ENCODE results near the gene RSU1. TPM values are rescaled to one million over a fixed set of nuclear protein-coding genes. Genes with fewer than 3 reads are reported as not detected.

The RSU1 gene
- polyA plus RNA-seq, 1 donor (not counting 4 experiments of a cell fraction or from before 2014, with no cell fraction given): 125 TPM

DNA sequence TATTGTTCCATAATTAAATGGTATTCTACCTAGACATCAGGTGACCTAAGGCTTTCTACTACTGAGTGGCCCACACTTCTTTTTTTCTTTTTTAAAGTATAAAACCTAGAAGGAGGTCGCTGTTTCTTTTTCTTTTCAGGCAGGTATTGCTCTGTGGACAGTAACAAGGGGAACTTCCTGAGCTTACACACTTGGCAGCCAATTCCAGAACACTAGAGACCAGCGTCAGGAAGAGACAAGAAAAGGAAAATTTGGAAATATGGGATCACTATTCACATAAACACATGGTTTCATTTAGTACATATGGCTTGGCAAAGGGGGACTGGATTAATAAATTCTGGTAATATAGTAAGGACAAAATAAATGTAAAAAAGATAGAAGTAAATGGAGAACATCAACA, 141.9 kb downstream of the RSU1 start:
- Histone ChIP-seq H3K79me2 (ENCODE audit: control insufficient read depth, insufficient read depth, low read length) (no peaks in the 10 kb centered on the region), H3K4me1 (ENCODE audit: control insufficient read depth, extremely low read depth, insufficient read depth, low read length) (no peaks in the 10 kb centered on the region), H3K27ac (ENCODE audit: control insufficient read depth, insufficient read depth, low read length) (no peak overlapping the region), H3K9me3 (ENCODE audit: control insufficient read depth, low read depth, low read length) (no peaks in the 10 kb centered on the region), H3K9ac (ENCODE audit: control insufficient read depth, extremely low read depth, insufficient read depth, low read length) (no peak overlapping the region), H3K4me3 (ENCODE audit: control insufficient read depth in 2 of 3, extremely low read depth in 1 of 3, insufficient read depth in 2 of 3, low read depth in 1 of 3, low read length in 3 of 3) (no peak overlapping the region), H3K9me1 (ENCODE audit: control insufficient read depth, extremely low read depth, insufficient read depth, low read length) (no peaks in the 10 kb centered on the region), H3K36me3 (ENCODE audit: control insufficient read depth in 2 of 2, extremely low read depth in 1 of 2, insufficient read depth in 2 of 2, low read length in 2 of 2) (no peaks in the 10 kb centered on the region), H4K20me1 (ENCODE audit: control insufficient read depth, extremely low read depth, insufficient read depth, low read length) (no peaks in the 10 kb centered on the region), H3K27me3 (ENCODE audit: control insufficient read depth, extremely low read depth, insufficient read depth, low read length) (no peaks in the 10 kb centered on the region), H3K4me2 (ENCODE audit: control insufficient read depth, extremely low read depth, insufficient read depth, low read depth, low read length) (no peak overlapping the region), H2AFZ (ENCODE audit: control insufficient read depth, low read length) (no peak overlapping the region)
- dilution Hi-C loops (cut with MboI; ENCODE audit: extremely low pct_ligation_motif_present, low sequenced_read_pairs): no loop called here
- FAIRE-seq (no peak), DNase-seq (ENCODE audit: low read depth, low spot score) (no peak)
- TF ChIP-seq EZH2 (IDR thresholded peaks at IDR 0.05; ENCODE audit: low read length) (no peak), CTCF (optimal IDR thresholded peaks at IDR 0.05 in 1 of 3, IDR thresholded peaks at IDR 0.05 in 1 of 3, conservative IDR thresholded peaks at IDR 0.05 in 1 of 3; ENCODE audit: extremely low read depth in 1 of 3, insufficient read depth in 2 of 3, low read length in 3 of 3) (no peak)

GRCh38 chr10:16674147-16674703, 143.0 kb downstream of the RSU1 start:
- H3K9me1 ChIP-seq (ENCODE audit: control insufficient read depth, extremely low read depth, insufficient read depth, low read length): no peaks in the 10 kb centered on the region
- H3K27ac ChIP-seq (ENCODE audit: control insufficient read depth, insufficient read depth, low read length): no peak overlapping the region
- no peaks in the 10 kb centered on the region for H3K9me3 ChIP-seq (ENCODE audit: control insufficient read depth, low read depth, low read length)
- no peaks in the 10 kb centered on the region for H3K79me2 ChIP-seq (ENCODE audit: control insufficient read depth, insufficient read depth, low read length)
- no peak overlapping the region for H3K4me2 ChIP-seq (ENCODE audit: control insufficient read depth, extremely low read depth, insufficient read depth, low read depth, low read length)
- H3K36me3 ChIP-seq (ENCODE audit: control insufficient read depth in 2 of 2, extremely low read depth in 1 of 2, insufficient read depth in 2 of 2, low read length in 2 of 2): no peaks in the 10 kb centered on the region
- FAIRE-seq: no peak
- TF ChIP-seq EZH2 (IDR thresholded peaks at IDR 0.05; ENCODE audit: low read length) (no peak), CTCF (optimal IDR thresholded peaks at IDR 0.05 in 1 of 3, IDR thresholded peaks at IDR 0.05 in 1 of 3, conservative IDR thresholded peaks at IDR 0.05 in 1 of 3; ENCODE audit: extremely low read depth in 1 of 3, insufficient read depth in 2 of 3, low read length in 3 of 3) (no peak)
- H3K4me1 ChIP-seq (ENCODE audit: control insufficient read depth, extremely low read depth, insufficient read depth, low read length): no peaks in the 10 kb centered on the region
- no peaks in the 10 kb centered on the region for H4K20me1 ChIP-seq (ENCODE audit: control insufficient read depth, extremely low read depth, insufficient read depth, low read length)
- H3K27me3 ChIP-seq (ENCODE audit: control insufficient read depth, extremely low read depth, insufficient read depth, low read length): no peaks in the 10 kb centered on the region
- H3K9ac ChIP-seq (ENCODE audit: control insufficient read depth, extremely low read depth, insufficient read depth, low read length): no peak overlapping the region
- H3K4me3 ChIP-seq (ENCODE audit: control insufficient read depth in 2 of 3, extremely low read depth in 1 of 3, insufficient read depth in 2 of 3, low read depth in 1 of 3, low read length in 3 of 3): no peak overlapping the region
- DNase-seq (ENCODE audit: low read depth, low spot score): no peak
- dilution Hi-C loops (cut with MboI; ENCODE audit: extremely low pct_ligation_motif_present, low sequenced_read_pairs): no loop called here
- no peak overlapping the region for H2AFZ ChIP-seq (ENCODE audit: control insufficient read depth, low read length)
